C4-2B (cell line): ENCODE measurements around the gene BTD.

Experiments used
- H3K27ac ChIP-seq: fragments of 450-650 bp; 2 replicates; pipeline ENCODE4 v1.5.1; 2017
- ZFX ChIP-seq: fragments of 450-650 bp; IDR thresholded peaks from 2 replicates; pipeline ENCODE4 v1.6.1; 2017
- TF ChIP-seq, protein P1 (sequence below): fragments of 450-650 bp; conservative IDR thresholded peaks from 2 replicates; pipeline ENCODE4 v1.5.1; 2017; ENCODE audit warnings: mild to moderate bottlenecking

The BTD gene

DNA sequence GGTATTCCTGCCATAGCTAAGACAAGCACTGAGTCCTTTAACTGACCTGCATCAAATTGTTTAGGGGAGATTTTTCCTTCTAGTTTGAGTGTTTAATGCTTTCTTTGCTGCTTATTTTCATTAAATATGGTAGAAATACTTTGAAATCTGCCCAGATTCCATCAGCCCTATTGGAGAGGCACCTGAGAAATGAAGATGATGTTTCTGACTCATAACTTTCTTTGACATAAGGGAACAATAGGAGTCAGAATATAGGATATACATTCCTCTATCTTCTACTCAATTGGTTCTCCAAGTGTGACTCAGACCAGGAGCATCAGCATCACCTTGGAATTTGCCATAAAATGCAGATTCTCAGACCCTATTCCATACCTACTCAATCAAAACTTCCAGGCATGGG lies 27.4 kb downstream of the BTD start:
- TF ChIP-seq, protein P1, sequence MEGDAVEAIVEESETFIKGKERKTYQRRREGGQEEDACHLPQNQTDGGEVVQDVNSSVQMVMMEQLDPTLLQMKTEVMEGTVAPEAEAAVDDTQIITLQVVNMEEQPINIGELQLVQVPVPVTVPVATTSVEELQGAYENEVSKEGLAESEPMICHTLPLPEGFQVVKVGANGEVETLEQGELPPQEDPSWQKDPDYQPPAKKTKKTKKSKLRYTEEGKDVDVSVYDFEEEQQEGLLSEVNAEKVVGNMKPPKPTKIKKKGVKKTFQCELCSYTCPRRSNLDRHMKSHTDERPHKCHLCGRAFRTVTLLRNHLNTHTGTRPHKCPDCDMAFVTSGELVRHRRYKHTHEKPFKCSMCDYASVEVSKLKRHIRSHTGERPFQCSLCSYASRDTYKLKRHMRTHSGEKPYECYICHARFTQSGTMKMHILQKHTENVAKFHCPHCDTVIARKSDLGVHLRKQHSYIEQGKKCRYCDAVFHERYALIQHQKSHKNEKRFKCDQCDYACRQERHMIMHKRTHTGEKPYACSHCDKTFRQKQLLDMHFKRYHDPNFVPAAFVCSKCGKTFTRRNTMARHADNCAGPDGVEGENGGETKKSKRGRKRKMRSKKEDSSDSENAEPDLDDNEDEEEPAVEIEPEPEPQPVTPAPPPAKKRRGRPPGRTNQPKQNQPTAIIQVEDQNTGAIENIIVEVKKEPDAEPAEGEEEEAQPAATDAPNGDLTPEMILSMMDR = no peak
- no peak for TF ChIP-seq ZFX
- H3K27ac ChIP-seq = no peak overlapping the region

DNA sequence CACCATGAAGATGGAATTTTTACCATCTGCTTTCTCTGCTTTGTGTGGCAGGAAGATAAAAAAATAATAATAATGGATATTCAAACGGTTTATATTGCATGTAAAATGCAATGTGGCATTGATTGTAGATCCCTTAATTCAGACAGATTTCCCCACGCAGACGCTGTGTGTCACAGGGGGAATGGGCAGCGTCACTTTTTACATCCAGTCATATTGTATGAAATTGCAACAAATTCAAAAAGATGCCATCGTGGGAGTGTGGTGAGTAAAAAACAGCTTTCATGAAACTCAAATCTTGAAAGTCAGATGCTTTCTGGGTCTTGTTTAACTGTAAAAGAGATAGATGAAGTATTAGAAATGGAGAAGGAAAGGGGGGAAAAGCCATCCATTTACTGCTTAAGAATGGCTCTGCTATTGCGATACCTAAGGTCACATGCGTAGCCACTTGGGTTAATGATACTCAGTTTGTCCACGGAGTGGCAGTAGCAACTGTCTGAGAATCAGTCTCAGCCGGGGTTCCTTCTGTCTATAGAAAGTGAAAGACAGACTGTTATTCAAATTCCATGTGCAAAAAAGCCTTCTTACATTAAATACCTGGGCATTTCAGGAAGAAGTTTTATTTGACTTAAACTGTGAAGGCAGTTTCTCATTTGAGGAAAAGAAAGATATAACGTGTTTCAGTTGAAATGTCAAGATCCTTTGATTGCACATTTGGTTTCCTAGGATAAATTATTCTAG lies 28.5 kb downstream of the BTD start:
- H3K27ac ChIP-seq = no peak overlapping the region
- TF ChIP-seq, protein P1 = peak; percentile 83
- no peak for TF ChIP-seq ZFX

DNA sequence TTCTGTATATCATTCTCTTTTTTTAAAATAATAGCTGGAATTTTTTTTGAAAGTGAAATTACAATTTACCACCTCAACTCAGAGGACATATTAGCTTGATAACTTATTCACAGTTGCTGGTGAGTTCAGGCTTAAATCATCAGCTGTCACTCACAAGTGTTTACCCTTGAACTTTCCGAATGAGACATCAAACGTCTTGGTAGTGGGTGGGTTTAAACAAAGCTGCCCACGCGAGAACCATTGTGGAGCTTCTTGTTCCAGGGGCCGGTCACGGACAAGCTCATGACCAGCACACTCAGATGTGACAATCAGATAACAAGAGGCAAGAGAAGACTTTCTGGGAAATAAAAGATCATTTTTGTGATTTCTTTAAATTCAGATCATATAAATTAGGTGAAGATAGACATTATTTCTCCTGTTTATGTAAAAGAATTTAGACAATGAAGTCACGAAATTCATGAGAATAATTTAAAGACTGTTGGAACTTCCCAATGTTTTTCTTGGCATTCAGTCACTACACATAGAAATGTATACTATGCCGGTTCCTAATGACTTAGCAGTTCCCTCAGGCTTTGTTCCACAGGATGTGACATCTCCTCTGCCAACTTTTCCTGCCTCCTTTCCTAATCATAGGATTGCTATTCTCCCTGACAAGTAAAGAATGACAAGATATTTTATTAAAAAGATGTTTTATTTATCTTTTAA lies 29.3 kb downstream of the BTD start:
- TF ChIP-seq ZFX = no peak
- TF ChIP-seq, protein P1 = no peak
- H3K27ac ChIP-seq = peak overlapping the region; percentile 48; the same call in 1 of the 2 replicates

DNA sequence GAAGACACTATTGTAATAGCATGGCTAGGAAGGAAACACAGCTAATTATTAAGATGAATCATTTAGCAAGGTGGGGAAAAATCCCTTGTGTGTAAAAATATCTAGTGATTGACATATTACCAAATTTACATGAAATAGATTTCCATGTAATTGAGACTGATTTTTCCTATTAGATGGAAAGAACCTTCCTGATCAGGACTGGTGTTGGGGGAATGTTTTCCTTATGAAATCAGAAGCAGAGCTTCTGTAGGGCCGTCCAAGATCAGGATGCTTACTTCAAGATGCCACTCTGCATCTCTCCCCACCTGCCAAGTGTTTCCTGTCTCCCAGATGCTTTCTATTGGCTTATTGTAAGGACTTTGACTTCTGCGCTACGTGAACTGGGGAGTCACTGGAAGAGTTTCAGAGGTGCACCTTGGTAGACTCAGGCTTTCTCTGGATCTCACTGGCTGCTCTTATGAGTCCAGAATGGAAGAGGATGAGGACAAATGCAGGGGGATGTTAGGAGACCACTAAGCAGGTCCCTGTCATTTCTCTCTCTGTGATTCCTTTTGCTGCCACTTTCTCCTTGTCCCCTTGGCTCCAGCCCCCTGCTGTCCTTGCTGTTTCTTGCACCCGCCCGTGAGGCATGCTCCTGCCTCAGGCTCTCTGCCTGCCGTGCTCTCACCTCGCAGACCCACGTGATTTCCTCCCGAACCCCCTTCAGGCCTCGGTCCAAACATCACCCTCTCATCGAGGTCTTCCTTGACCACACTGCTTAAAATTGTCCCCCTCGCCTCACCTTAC lies 30.1 kb downstream of the BTD start:
- no peak for TF ChIP-seq ZFX
- TF ChIP-seq, protein P1 = no peak
- H3K27ac ChIP-seq = peak overlapping the region; percentile 40

DNA sequence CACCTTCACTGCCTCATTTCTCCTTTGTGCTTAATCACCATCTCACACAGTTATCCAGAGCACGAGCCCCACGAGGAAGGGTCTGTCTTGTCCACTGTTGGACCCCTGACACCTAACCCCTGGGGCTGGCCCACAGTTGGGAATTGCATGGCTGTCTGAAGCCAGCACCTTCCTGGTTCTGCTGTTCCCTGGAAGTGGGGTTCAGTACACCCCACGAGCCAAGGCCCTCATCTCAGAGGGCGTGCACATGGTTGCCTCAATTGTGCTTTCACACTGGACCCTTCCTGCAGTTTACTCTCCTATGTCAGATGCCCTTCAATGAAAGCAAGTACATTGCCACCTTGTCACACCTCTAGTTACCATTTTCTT lies 30.7 kb downstream of the BTD start:
- peak overlapping the region; percentile 40 for H3K27ac ChIP-seq
- TF ChIP-seq ZFX = no peak
- TF ChIP-seq, protein P1 = no peak

DNA sequence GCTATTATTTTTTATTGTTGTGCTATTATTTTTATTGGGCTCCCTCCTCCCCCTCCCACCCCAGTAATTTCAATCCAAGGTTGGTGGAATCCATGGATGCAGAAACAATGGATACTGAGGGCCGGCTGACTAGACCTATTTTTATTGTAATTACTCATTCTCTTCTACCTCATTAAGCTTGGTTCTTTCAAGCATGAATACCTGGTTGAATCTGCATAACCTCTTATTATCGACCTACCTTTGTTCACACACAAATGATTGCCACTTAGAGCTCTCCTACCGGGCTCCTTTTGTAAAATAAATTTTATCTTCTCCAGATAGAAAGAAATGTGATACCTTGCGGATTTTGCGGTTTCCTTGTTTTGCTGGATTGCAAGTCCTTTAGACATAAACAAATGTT lies 31.6 kb downstream of the BTD start:
- H3K27ac ChIP-seq = peak overlapping the region; percentile 56; the same call in 1 of the 2 replicates

More for the DNA sequence above, 31.6 kb downstream of the BTD start:
- TF ChIP-seq ZFX = no peak
- TF ChIP-seq, protein P1 = no peak
